Liver (tissue), 9 donors: Measurements from ENCODE around the gene CFAP97. TPM values are rescaled to one million over a fixed set of nuclear protein-coding genes. Genes with fewer than 3 reads are reported as not detected.

Experiments used
- DNase-seq: peaks from one replicate; pipeline ENCODE4 v3.0.0-alpha.2; 2017; ENCODE audit warnings: low spot score
- H3K27ac ChIP-seq, 2 donors: one replicate each; pipeline ENCODE4 v1.7.0; 2013; ENCODE audit warnings: inconsistent platforms in 2 of 2, low read length in 2 of 2, control low read depth in 1 of 2, low read depth in 1 of 2, mild to moderate bottlenecking in 1 of 2
- H3K27me3 ChIP-seq, 4 donors: one replicate each; pipeline versions ENCODE4 v1.6.1 to v1.7.0; 2013; ENCODE audit warnings: low read length in 3 of 4, inconsistent platforms in 1 of 4, mild to moderate bottlenecking in 1 of 4, moderate library complexity in 1 of 4; ENCODE audit not compliant: control insufficient read depth in 4 of 4, insufficient read depth in 4 of 4
- H3K36me3 ChIP-seq, 4 donors: one replicate each; pipeline versions ENCODE4 v1.6.1 to v1.7.0; 2013; ENCODE audit warnings: low read length in 3 of 4, mild to moderate bottlenecking in 3 of 4, low read depth in 1 of 4, moderate library complexity in 1 of 4; ENCODE audit not compliant: control insufficient read depth in 4 of 4, insufficient read depth in 3 of 4
- H3K4me1 ChIP-seq, 4 donors: one replicate each; pipeline versions ENCODE4 v1.6.1 to v1.7.0; 2013; ENCODE audit warnings: low read length in 3 of 4, mild to moderate bottlenecking in 3 of 4, moderate library complexity in 1 of 4; ENCODE audit not compliant: control insufficient read depth in 4 of 4, insufficient read depth in 4 of 4
- H3K4me3 ChIP-seq, 3 donors: one replicate each; pipeline versions ENCODE4 v1.6.1 to v1.7.0; 2013; ENCODE audit warnings: low read length in 3 of 3, control low read depth in 1 of 3, low read depth in 1 of 3, mild to moderate bottlenecking in 1 of 3
- H3K9ac ChIP-seq, 2 donors: one replicate each; pipeline ENCODE4 v1.7.0; 2013; ENCODE audit warnings: low read length in 2 of 2, mild to moderate bottlenecking in 2 of 2, moderate library complexity in 2 of 2, control low read depth in 1 of 2, low read depth in 1 of 2
- H3K9me3 ChIP-seq, 4 donors: one replicate each; pipeline versions ENCODE4 v1.6.1 to v1.7.0; 2013; ENCODE audit warnings: low read length in 3 of 4; ENCODE audit not compliant: control insufficient read depth in 4 of 4
- ATF3 ChIP-seq: IDR thresholded peaks from 2 replicates; pipeline ENCODE4 v1.6.1; 2016; ENCODE audit warnings: antibody characterized with exemption
- CTCF ChIP-seq: fragments of 150-350 bp; IDR thresholded peaks from 2 replicates; pipeline ENCODE4 v1.5.1; 2017; ENCODE audit warnings: improper control_type of control experiment, low read depth, low read length; ENCODE audit not compliant: missing input control
- EGR1 ChIP-seq, 2 donors: IDR thresholded peaks; 2 replicates each; pipeline ENCODE4 v1.6.1; 2016 to 2018; ENCODE audit warnings: antibody characterized with exemption in 2 of 2, low read depth in 2 of 2
- FOXA1 ChIP-seq: IDR thresholded peaks from 2 replicates; pipeline ENCODE4 v1.6.1; 2016; ENCODE audit warnings: antibody characterized with exemption
- FOXA2 ChIP-seq: IDR thresholded peaks from 2 replicates; pipeline ENCODE4 v1.6.1; 2016; ENCODE audit warnings: antibody characterized with exemption
- GABPA ChIP-seq, 2 donors: IDR thresholded peaks in 1 of 2; conservative IDR thresholded peaks in 1 of 2; 2 replicates each; pipeline ENCODE4 v1.6.1; 2016; ENCODE audit warnings: antibody characterized with exemption in 2 of 2, mild to moderate bottlenecking in 1 of 2, moderate library complexity in 1 of 2
- HNF4A ChIP-seq, 2 donors: conservative IDR thresholded peaks; 2 replicates each; pipeline ENCODE4 v1.6.1; 2016; ENCODE audit warnings: antibody characterized with exemption in 2 of 2, mild to moderate bottlenecking in 2 of 2
- HNF4G ChIP-seq: IDR thresholded peaks from 2 replicates; pipeline ENCODE4 v1.6.1; 2016; ENCODE audit warnings: antibody characterized with exemption
- JUND ChIP-seq, 2 donors: IDR thresholded peaks; 2 replicates each; pipeline ENCODE4 v1.6.1; 2016; ENCODE audit warnings: antibody characterized with exemption in 2 of 2
- MAX ChIP-seq: IDR thresholded peaks from 2 replicates; pipeline ENCODE4 v1.6.1; 2016; ENCODE audit warnings: antibody characterized with exemption
- NR2F2 ChIP-seq: IDR thresholded peaks from 2 replicates; pipeline ENCODE4 v1.6.1; 2016; ENCODE audit warnings: antibody characterized with exemption
- RAD21 ChIP-seq, 2 donors: IDR thresholded peaks; 2 replicates each; pipeline ENCODE4 v1.6.1; 2016; ENCODE audit warnings: antibody characterized with exemption in 2 of 2, mild to moderate bottlenecking in 2 of 2
- REST ChIP-seq: IDR thresholded peaks from 2 replicates; pipeline ENCODE4 v1.6.1; 2016; ENCODE audit warnings: antibody characterized with exemption, mild to moderate bottlenecking
- RXRA ChIP-seq, 2 donors: IDR thresholded peaks; 2 replicates each; pipeline ENCODE4 v1.6.1; 2017 to 2018; ENCODE audit warnings: antibody characterized with exemption in 2 of 2, mild to moderate bottlenecking in 1 of 2
- SP1 ChIP-seq: IDR thresholded peaks from 2 replicates; pipeline ENCODE4 v1.6.1; 2018; ENCODE audit warnings: antibody characterized with exemption, mild to moderate bottlenecking
- TAF1 ChIP-seq: conservative IDR thresholded peaks from 2 replicates; pipeline ENCODE4 v1.6.1; 2016; ENCODE audit warnings: antibody characterized with exemption, mild to moderate bottlenecking
- YY1 ChIP-seq: IDR thresholded peaks from 2 replicates; pipeline ENCODE4 v1.6.1; 2016; ENCODE audit warnings: antibody characterized with exemption, mild to moderate bottlenecking
- ZBTB33 ChIP-seq: IDR thresholded peaks from 2 replicates; pipeline ENCODE4 v1.6.1; 2016; ENCODE audit warnings: antibody characterized with exemption
- WGBS: extraction: QIAGEN DNeasy Blood & Tissue Kit; methylation state at CpG from one replicate; pipeline ENCODE4 v1.1.7; 2013; 5-methylcytosine and 5-hydroxymethylcytosine counted together
- polyA plus RNA-seq, 2 donors: library from polyadenylated mRNA; stranded (reverse) in 1 of 2; unstranded in 1 of 2; fragments of 200-250 nt in 1 of 2; fragments of >200 nt in 1 of 2; fragmentation: Nextera tagmentation in 1 of 2; extraction: Ambion mirVana in 1 of 2; gene quantifications; one replicate each; pipeline versions ENCODE4 v1.2.1 to v1.2.3, GENCODE V29; 2013 to 2015
- total RNA-seq, 2 donors: library from RNA; depleted of rRNA; stranded (reverse); fragments of >200 nt; gene quantifications; one replicate each; pipeline ENCODE4 v1.2.3, GENCODE V29; 2014
- donor health status: healthy.
- donor health status: healthy.
- donor health status: healthy.
- donor health status: healthy.
- donor health status: healthy.

Gene CFAP97
- total and polyA plus RNA-seq, 4 donors: 7.5 to 30.9 (median 18.7) TPM

GRCh38 chr4:185145572-185145971 is 58.2 kb downstream of the CFAP97 start:
- 87% methylated on average over 13 of the region's 13 CpGs for WGBS
- no peak for DNase-seq
- Histone ChIP-seq H3K27me3 (no peaks in the 10 kb centered on the region), H3K4me1 (peaks cover 0 to 16% (median 11%) of the 10 kb centered on the region in 4 donors), H3K9me3 (no peaks in the 10 kb centered on the region), H3K9ac (no peak overlapping the region), H3K4me3 (no peak overlapping the region), H3K36me3 (peaks cover 2 to 11% (median 4%) of the 10 kb centered on the region in 4 donors), H3K27ac (peak overlapping the region in 1 of 2 donors; percentile 25)
- TF ChIP-seq CTCF (no peak), MAX (no peak), EGR1 (IDR thresholded peaks at IDR 0.05; ENCODE audit: low read depth in 2 of 2) (no peak), NR2F2 (no peak), SP1 (no peak), ATF3 (no peak), REST (no peak), YY1 (no peak), TAF1 (no peak), ZBTB33 (no peak), RAD21 (IDR thresholded peaks at IDR 0.05) (no peak), GABPA (IDR thresholded peaks at IDR 0.05 in 1 of 2, conservative IDR thresholded peaks at IDR 0.05 in 1 of 2) (no peak), HNF4G (no peak), FOXA2 (no peak), HNF4A (conservative IDR thresholded peaks at IDR 0.05) (no peak), FOXA1 (no peak), JUND (IDR thresholded peaks at IDR 0.05) (no peak), RXRA (IDR thresholded peaks at IDR 0.05) (no peak)
